ENCODE results near the gene MECR.

The MECR gene

DNA sequence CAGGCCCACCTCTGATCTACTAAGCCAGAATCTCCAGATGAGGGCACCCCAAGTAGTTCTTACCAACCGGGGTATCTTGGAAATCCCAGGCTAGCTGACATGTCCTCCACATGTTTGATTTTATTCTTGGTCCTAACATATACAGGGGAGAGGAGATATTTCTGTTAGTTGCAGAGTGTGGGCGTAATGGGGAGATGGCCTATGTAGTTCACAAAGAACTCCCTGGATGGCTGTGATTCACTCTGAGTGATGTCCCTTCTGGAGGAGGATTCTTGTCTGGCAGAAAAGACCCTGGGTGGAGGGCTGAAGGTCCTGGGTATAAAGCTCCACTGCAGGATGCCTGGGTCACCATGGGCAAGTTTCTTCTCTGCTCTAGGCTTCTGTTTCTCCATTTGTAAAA, 13.1 kb downstream of the MECR start:
- DNase-seq (ENCODE audit: extremely low read depth, insufficient read length): no peak
- H3K36me3 ChIP-seq (ENCODE audit: control insufficient read depth, insufficient read depth, low read length): peaks cover 5% of the 10 kb centered on the region
- no peaks in the 10 kb centered on the region for H3K27me3 ChIP-seq (replicated peaks; ENCODE audit: control insufficient read depth, insufficient read depth, low read length)
- H3K4me3 ChIP-seq (replicated peaks; ENCODE audit: low read depth, low read length): no peak overlapping the region
- TF ChIP-seq, protein P1, sequence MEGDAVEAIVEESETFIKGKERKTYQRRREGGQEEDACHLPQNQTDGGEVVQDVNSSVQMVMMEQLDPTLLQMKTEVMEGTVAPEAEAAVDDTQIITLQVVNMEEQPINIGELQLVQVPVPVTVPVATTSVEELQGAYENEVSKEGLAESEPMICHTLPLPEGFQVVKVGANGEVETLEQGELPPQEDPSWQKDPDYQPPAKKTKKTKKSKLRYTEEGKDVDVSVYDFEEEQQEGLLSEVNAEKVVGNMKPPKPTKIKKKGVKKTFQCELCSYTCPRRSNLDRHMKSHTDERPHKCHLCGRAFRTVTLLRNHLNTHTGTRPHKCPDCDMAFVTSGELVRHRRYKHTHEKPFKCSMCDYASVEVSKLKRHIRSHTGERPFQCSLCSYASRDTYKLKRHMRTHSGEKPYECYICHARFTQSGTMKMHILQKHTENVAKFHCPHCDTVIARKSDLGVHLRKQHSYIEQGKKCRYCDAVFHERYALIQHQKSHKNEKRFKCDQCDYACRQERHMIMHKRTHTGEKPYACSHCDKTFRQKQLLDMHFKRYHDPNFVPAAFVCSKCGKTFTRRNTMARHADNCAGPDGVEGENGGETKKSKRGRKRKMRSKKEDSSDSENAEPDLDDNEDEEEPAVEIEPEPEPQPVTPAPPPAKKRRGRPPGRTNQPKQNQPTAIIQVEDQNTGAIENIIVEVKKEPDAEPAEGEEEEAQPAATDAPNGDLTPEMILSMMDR (IDR thresholded peaks at IDR 0.05; ENCODE audit: insufficient read depth, low read length, poor library complexity, severe bottlenecking): no peak

DNA sequence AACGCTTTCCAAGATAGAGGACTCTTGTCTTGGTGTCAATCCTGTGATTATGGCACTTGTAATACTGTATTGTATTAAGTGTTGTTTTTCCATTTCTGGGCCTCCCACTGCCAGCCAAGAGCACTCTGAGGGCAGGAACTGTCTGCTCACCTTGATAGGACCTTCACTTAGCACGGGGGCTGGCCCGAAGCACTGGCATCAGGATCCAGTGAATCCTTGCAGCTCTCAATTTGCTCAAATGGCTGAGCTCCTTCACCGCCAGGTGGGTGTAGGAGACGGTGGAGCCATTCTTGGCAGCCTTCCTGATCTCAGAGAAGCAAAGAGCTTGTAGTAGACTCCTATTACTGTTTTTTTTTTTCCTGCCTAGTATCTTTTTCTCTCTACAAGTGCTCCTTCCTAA, 17.7 kb downstream of the MECR start:
- H3K36me3 ChIP-seq (ENCODE audit: control insufficient read depth, insufficient read depth, low read length): peaks cover 5% of the 10 kb centered on the region
- no peak for DNase-seq (ENCODE audit: extremely low read depth, insufficient read length)
- no peak overlapping the region for H3K4me3 ChIP-seq (replicated peaks; ENCODE audit: low read depth, low read length)
- TF ChIP-seq, protein P1 (IDR thresholded peaks at IDR 0.05; ENCODE audit: insufficient read depth, low read length, poor library complexity, severe bottlenecking): no peak
- no peaks in the 10 kb centered on the region for H3K27me3 ChIP-seq (replicated peaks; ENCODE audit: control insufficient read depth, insufficient read depth, low read length)

DNA sequence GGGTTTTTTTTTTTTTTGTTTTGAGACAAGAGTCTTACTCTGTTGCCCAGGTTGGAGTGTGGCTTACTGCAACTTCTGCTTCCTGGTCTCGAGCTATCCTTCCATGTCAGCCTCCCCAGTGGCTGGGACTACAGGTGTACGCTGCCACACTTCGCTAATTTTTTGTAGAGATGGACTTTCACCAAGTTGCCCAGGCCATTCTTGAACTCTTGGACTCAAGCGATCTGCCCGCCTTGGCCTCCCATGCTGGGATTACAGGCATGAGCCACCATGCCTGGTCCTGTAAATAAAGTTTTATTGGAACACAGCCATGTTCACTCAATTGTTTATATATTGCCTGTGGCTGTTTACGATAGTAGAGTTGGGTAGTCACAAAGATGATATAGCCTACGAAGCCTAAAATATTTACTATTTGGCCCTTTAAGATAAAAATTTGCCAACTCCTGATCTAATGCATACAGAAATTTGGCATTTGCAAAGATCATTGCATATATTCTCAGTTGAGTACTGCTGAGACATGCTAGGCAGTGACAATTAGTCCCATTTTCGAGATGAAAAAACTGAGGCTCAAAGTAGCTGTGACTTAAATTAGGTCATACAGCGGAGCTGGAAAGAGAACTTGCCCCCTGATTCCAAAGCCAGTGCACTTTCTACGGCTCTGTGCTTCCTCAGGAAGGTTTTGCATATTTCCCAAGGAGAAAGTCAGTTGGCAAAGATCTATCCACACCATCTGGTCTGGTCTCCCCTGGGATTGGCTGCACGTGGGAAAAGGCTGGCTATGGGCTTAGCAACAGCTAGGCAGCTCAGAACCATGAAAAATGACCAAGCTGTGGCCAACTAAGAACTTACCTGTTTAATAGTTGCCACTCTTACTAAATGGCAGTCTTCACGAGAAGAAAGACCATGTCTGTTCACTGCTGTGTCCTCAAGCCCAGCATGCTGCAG, 19.4 kb downstream of the MECR start:
- TF ChIP-seq, protein P1 (IDR thresholded peaks at IDR 0.05; ENCODE audit: insufficient read depth, low read length, poor library complexity, severe bottlenecking): no peak
- no peak for DNase-seq (ENCODE audit: extremely low read depth, insufficient read length)
- Histone ChIP-seq H3K36me3 (ENCODE audit: control insufficient read depth, insufficient read depth, low read length) (peaks cover 9% of the 10 kb centered on the region), H3K27me3 (replicated peaks; ENCODE audit: control insufficient read depth, insufficient read depth, low read length) (no peaks in the 10 kb centered on the region), H3K4me3 (replicated peaks; ENCODE audit: low read depth, low read length) (no peak overlapping the region)

DNA sequence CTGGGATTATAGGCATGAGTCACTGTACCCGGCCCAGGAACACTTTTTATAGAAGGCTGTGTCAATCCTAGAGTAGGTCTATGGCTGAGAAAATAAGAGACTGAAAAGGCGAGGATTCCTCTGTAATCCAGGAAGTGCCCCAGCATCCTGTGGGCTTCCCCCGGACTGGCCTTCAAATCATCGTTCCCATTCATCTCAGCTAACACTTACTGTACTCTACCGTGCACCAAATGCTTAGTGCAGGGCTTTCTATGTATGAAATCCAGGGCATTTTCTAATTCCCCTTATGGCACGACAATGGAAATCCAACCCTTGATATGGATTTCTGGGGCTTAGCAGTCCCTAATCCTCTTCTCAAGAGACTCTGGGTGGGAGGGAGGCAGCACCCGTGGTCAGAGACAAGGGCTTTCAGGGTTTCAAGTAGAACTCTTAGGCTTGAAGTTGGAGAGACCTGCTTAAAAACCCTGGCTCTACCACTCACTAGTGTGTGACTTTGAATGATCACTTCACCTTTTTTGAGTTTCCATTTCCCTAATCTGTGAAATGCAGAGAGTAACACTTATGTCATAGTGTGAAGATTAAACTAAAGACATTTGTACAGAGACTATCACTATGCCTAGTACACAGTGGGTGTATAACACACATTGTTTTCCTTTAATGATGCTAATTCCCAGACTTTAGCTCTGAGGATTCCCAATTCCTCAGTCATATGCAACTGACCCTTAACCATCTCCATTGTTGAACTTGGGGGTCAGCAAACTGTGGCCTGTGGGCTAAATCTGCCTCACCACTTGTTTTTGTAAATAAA, 20.3 kb downstream of the MECR start:
- H3K36me3 ChIP-seq (ENCODE audit: control insufficient read depth, insufficient read depth, low read length): peaks cover 7% of the 10 kb centered on the region
- no peak for DNase-seq (ENCODE audit: extremely low read depth, insufficient read length)
- TF ChIP-seq, protein P1 (IDR thresholded peaks at IDR 0.05; ENCODE audit: insufficient read depth, low read length, poor library complexity, severe bottlenecking): no peak
- H3K27me3 ChIP-seq (replicated peaks; ENCODE audit: control insufficient read depth, insufficient read depth, low read length): no peaks in the 10 kb centered on the region
- H3K4me3 ChIP-seq (replicated peaks; ENCODE audit: low read depth, low read length): no peak overlapping the region

DNA sequence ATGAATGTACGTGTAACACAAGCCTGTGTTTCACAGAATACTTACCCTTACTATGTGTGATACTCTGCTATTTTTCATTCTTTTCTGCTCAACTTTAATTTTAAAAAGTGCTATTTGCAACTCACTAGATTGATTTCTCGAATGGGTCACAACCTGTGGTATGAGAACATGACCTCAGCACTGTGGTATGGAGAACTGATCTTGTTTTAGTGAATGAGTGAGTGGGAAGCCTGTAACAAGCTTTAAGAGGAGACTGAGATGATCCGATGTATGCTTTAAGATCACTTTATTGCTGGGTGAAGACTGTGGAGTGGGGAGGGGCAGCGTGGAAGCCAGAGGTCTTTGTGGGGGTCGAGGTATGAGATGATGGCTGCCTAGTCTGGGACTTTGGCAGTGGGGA, 21.6 kb downstream of the MECR start:
- Histone ChIP-seq H3K4me3 (replicated peaks; ENCODE audit: low read depth, low read length) (no peak overlapping the region), H3K27me3 (replicated peaks; ENCODE audit: control insufficient read depth, insufficient read depth, low read length) (no peaks in the 10 kb centered on the region), H3K36me3 (ENCODE audit: control insufficient read depth, insufficient read depth, low read length) (peaks cover 9% of the 10 kb centered on the region)
- DNase-seq (ENCODE audit: extremely low read depth, insufficient read length): no peak
- TF ChIP-seq, protein P1 (IDR thresholded peaks at IDR 0.05; ENCODE audit: insufficient read depth, low read length, poor library complexity, severe bottlenecking): no peak

All from GM06990 (cell line).